Esophagus muscularis mucosa (tissue), 4 donors: ENCODE data around the gene GLB1L.

Experiments
- EP300 ChIP-seq: sonication (generic); formaldehyde crosslinking; IDR thresholded peaks from one replicate; pipeline ENCODE4 v1.6.1; 2017; ENCODE audit warnings: antibody characterized with exemption
- POLR2A ChIP-seq: fragments of 450-650 bp; IDR thresholded peaks from one replicate; pipeline ENCODE4 v1.6.1; 2017; ENCODE audit warnings: antibody characterized with exemption, moderate library complexity, mild to moderate bottlenecking, low read depth
- POLR2AphosphoS5 ChIP-seq, 2 donors: sonication (generic); formaldehyde crosslinking; IDR thresholded peaks; one replicate each; pipeline ENCODE4 v1.6.1; 2017; ENCODE audit warnings: antibody characterized with exemption in 2 of 2
- TF ChIP-seq, protein P1 (sequence below), 3 experiments: fragments of 200-600 bp in 2 of 3; fragments of 450-650 bp in 1 of 3; sonication (generic) in 2 of 3; IDR thresholded peaks; one replicate each; pipeline ENCODE4 v1.5.1; 2017 to 2019; ENCODE audit warnings: antibody characterized with exemption in 3 of 3, mild to moderate bottlenecking in 2 of 3, moderate library complexity in 1 of 3

DNA sequence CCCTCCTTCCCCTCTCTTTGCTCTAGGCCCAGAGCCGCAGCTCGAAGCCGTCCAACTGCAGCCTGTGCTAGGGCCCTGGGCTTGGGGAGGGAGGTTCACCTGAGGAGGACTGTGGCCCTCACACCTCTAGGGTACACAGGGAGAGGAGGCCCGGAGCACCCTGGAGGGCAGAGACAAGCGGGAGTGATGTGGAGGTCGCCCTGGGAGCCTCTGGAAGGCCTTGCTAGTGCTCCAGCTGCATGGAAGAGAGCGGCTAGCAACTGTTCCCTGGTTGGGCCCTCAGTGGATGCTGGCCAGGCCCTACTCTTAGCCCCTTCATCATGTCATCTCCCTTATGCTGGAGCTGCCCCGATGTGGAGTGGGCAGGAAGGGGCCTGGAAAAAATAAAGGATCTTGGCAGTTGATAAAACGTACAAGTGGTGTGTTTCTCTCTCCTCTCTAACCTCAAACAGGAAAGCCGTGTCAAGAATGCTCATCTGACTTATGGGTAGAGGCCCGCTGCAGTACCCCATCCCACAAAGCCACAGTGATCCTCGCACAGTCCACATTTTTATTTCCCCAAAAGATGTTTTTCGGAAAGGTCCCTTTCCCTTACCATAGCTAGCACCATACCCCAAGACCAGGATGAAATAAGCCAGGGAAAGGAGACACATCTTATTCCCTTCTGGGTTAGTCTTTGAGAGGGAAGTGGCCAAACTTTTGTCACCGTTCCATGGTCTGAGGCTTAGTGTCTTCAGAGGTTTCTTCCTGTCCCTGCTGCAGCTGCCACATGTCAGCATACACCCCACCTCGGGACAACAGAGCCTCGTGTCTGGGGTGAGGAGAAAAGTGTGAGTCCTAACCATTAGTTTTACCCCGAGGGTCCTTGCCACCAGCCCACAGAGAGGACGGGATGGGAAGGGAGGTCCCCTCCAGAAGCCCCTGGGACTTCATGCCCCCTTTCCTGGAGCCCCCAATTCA, 35.7 kb downstream of the GLB1L start:
- TF ChIP-seq, protein P1, sequence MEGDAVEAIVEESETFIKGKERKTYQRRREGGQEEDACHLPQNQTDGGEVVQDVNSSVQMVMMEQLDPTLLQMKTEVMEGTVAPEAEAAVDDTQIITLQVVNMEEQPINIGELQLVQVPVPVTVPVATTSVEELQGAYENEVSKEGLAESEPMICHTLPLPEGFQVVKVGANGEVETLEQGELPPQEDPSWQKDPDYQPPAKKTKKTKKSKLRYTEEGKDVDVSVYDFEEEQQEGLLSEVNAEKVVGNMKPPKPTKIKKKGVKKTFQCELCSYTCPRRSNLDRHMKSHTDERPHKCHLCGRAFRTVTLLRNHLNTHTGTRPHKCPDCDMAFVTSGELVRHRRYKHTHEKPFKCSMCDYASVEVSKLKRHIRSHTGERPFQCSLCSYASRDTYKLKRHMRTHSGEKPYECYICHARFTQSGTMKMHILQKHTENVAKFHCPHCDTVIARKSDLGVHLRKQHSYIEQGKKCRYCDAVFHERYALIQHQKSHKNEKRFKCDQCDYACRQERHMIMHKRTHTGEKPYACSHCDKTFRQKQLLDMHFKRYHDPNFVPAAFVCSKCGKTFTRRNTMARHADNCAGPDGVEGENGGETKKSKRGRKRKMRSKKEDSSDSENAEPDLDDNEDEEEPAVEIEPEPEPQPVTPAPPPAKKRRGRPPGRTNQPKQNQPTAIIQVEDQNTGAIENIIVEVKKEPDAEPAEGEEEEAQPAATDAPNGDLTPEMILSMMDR (IDR thresholded peaks at IDR 0.05): no peak
- TF ChIP-seq POLR2AphosphoS5 (IDR thresholded peaks at IDR 0.05) (no peak), POLR2A (no peak), EP300 (no peak)
